KG1 (cell line): ENCODE measurements around the gene ZSCAN4.
A peak's percentile ranks its signal among the peaks of the same experiment; 100 is the strongest.

Experiments used
- DNase-seq: peaks from one replicate; lab custom pipeline; 2025; lab: John Stamatoyannopoulos, UW

ZSCAN4 gene, protein sequence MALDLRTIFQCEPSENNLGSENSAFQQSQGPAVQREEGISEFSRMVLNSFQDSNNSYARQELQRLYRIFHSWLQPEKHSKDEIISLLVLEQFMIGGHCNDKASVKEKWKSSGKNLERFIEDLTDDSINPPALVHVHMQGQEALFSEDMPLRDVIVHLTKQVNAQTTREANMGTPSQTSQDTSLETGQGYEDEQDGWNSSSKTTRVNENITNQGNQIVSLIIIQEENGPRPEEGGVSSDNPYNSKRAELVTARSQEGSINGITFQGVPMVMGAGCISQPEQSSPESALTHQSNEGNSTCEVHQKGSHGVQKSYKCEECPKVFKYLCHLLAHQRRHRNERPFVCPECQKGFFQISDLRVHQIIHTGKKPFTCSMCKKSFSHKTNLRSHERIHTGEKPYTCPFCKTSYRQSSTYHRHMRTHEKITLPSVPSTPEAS

DNA sequence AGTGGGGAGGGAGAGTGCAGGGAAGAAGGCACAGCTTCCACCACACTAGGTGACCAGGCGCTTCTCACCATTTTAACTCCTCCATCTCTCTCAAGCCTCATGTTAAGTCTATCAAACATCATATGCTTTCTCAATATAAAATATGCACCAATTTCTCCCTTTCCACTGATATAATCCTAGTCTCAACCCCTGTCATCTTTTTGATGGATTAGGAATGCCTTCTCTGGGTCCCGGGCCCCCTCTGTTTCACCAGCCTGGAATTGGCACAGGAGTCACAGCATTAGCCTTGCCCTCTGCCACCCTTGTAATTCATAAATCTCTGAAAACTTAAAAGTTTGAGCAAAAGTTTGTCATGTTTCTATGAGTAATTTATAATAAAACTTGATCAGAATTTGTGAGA lies at the start of gene ZSCAN4:
TSS of gene ZSCAN4 (plus strand) at position 301 of the 400 bp plus-strand sequence. CDS start 7,211 bp downstream, outside the sequence.
- no peak for DNase-seq

DNA sequence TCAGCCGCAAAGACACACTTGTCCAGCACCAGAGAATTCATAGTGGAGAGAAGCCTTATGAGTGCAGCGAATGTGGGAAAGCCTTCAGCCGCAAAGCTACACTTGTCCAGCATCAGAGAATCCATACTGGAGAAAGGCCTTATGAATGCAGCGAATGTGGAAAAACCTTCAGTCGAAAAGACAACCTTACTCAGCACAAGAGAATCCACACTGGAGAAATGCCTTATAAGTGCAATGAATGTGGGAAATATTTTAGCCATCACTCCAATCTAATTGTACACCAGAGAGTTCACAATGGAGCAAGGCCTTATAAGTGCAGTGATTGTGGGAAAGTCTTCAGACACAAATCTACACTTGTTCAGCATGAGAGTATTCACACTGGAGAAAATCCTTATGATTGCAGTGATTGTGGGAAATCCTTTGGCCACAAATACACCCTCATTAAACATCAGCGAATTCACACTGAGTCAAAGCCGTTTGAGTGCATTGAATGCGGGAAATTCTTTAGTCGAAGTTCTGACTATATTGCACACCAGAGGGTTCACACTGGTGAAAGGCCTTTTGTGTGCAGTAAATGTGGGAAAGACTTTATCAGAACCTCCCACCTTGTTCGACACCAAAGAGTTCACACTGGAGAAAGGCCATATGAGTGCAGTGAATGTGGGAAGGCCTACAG lies 47.9 kb upstream of the ZSCAN4 start:
- DNase-seq: no peak

DNA sequence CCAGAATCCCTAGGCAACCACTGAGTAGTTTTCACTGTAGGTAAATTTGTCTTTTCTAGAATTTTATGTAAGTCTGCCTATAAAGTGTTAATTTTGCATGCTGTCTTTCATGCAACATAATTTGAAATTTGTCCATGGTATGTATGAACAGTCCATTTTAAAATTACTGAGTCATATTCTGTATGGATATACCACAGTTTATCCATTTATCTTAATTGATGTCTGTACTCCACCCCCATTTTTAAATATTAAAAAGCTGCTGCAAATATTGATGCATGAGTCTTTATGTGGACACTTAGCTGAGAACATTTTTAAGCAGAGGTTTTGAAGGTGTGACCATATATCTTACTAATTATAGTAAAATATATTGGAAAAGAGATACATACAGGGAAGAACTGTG lies 45.6 kb upstream of the ZSCAN4 start:
- no peak for DNase-seq

DNA sequence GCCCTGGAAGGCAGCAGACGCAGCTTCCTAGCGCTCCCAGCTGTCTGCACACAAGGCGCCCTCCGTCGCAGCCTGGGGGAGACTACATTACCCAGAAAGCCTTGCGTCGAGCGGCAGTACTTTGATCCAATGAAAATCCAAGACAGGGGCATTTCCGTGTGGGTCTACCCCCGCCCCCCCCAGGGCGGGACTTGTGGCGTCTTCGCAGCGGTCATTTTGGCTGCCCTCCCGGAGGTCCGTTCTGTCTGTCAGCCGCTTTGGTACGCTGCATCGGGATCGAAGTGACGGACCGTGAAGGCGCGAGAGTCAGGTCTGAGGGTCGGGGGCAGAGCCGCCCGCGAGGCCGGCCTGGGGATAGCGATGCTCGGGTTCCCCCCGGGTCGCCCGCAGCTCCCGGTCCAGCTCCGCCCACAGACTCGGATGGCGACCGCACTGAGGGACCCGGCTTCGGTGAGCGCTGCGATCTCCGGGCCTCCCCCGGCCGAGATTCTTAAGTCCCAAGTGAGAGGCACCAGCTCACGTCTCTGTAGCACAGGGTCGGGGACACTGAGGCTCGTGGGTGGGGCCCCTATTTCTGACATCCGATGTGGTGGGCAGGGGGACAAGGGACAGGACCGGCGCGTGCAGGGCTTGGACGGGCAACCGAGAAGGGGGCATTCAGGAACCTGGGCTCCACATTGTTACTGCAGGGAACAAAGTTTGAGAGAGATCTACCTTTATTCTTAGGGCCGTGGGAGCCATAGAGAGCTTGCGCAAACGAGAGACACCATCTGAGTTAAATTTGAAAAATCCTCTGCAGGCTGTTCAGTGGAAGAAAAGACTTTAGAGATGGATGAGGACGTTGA lies 35.5 kb upstream of the ZSCAN4 start, which contains the start of gene ZNF211:
TSS of gene ZNF211 (plus strand) at position 182 of the 845 bp plus-strand sequence. CDS start at position 361, 179 bp downstream.
- peak; percentile 86 for DNase-seq

DNA sequence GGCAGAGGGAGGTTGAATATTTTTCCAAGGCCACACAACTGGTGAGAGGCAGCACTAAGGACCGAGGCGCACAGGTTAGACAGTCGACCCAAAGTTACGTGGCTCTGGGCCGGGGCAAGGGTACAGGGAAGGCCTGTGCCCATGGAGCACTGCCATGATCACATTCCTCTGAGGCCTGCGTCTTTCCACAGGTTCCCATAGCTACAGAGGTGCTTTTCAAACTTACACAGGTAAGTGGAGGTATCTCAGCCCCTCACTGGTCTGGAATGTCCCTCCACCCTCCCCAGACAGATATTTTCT lies 35.0 kb upstream of the ZSCAN4 start:
- no peak for DNase-seq

DNA sequence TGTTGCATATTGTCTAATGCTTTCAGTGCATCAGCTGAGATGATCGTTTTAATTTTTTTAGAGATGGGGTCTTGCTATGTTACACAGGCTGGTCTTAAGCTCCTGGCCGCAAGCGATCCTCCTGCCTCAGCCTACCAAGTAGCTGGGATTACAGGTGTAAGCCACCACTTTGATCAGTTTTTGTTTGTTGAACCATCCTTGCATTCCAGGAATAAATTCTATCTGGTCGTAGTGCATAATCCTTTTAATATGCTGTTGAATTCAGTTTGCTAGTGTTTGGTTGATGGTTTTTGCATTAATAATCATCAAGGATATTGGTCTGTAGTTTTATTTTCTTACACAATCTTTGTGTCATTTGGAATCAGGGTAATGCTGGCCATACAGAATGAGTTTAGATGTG lies 31.4 kb upstream of the ZSCAN4 start:
- no peak for DNase-seq

DNA sequence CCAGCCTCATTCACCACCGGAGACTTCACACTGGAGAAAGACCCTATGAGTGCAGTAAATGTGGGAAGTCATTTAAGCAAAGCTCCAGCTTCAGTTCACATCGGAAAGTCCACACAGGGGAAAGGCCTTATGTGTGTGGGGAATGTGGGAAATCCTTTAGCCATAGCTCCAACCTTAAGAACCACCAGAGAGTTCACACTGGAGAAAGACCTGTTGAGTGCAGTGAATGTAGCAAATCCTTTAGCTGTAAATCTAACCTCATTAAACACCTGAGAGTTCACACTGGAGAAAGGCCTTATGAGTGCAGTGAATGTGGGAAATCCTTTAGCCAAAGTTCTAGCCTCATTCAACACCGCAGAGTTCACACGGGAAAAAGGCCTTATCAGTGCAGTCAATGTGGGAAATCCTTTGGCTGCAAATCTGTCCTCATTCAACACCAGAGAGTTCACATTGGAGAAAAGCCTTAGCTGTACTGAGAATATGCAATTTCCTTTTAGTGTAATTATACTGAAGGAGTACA lies 27.0 kb upstream of the ZSCAN4 start:
- no peak for DNase-seq

DNA sequence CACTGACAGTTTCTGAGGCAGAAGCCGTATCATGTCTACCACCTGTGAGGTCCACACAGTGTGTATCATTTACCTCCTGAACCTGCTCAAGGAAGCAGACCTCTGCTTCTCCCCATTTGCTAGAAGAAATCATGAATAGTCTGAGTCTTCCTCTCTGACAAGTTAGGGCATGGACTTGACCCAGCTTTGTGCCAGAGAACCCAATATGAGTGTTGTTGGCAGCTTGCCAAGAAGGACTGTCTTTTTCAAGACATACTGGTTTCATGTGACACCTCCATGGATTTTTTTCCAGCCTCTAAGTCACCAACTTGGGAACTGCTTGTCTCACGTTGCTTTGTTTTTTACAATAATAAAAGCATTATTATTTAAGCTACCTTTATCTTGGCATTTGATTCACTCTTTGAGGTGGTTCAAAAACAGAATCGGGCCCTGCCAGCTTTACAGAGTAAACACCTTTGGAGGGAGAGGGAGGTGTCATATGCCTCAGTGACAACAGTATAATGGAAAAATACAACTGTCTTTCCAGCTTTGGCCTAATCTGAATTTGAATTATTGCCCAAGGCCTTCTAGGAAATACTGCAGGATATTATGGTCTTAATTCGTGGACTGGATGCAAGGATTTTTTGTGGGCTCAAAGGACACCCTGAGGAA lies 26.2 kb upstream of the ZSCAN4 start:
- DNase-seq: no peak

DNA sequence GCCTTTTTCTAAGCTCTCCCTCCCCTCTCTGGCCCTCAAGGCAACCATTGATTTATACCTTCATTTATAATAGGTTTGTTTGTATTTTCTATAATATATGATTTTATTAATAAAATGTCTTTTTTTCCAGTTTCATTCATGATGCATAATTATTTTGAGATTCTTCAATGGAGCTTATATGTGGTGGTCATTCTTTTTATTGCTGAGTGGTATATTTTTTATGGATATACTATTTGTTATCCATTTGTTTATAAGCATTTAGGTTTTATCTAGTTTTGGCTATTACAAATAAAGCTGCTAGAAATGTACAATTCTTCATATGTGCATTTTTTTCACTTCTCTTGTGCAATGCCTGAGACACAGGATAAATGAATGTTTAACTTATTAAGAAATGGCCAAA lies 25.0 kb upstream of the ZSCAN4 start:
- DNase-seq: no peak

DNA sequence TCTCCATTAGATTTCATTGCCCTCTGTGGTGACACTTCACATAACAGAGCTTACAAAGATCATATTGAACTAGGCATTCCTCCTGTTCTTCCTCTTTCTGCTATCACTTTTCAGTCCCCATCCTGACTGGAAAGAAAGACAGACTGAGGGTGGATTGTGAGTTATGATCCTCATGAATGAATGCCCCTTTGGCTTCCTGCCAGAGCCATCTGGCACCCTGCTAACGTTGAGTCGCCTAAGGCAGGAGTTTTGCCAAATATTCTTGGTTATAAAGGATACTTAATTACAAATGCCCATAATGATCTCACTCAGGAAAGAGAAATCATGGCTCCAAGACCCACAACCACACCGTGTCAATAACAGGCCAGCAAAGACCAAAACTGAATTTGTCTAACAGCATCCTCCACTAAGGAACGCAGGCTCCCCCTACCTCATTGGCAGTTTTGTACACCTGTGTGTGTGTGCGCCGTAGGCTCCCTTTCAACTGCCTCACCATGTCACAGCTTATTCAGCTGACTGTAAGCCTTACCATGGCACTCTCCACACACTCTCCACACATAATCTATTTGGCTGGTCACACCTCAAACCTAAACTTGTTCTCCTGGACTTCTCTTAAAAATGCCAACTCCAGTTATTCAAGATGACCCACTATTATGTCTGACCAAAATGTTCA lies 20.3 kb upstream of the ZSCAN4 start:
- DNase-seq: no peak

DNA sequence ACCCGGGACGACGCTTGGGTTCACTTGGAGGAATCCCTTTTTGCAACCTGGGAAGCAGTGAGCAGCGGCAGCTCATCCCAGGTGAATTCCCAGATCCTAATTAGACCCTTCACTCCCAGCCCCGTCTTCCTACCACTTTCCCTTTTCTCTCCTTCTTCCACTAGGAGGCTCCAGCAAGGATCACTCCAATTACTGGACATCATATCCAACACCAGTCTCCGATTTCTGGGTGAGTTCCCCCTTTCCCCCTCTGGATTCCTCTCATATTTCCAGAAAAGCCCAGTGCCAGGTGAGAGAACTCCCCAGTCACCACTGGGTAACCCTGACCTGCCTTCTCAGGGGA lies 17.1 kb upstream of the ZSCAN4 start:
- no peak for DNase-seq

DNA sequence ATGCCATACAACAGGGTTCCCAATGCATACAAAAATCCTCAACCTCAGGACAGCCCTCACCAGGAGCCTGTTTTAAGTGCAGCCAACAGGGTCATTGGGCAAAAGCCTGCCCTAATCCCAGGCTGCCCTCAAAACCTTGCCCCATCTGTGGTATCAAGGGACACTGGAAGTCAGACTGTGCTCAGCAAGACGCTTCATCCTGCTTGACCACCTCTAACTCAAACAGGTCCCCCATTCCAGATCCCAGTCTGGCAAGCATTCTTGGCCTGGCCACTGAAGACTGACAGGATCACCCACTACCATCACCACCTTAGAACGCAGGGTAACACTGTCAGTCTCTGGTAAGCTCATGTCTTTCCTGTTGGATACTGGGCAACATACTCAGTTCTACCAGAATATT lies 15.0 kb upstream of the ZSCAN4 start:
- no peak for DNase-seq

DNA sequence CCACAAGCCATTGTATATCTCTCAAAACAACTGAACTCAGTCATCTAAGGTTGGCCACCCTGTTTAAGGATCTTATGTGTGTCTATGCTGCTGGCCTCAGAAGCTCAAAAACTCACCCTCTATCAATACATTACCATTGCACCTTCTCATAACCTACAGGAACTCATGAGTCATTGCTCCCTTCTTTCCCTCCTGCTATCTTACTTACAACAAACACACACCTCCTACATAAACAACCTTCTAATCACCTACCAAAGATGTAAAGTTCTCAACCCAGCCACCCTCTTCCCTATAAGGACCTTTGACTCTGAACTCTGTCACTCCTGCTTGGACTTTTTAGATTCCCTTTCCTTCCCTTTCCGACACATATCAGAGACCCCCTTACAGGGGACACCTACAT lies 13.3 kb upstream of the ZSCAN4 start:
- DNase-seq: no peak

DNA sequence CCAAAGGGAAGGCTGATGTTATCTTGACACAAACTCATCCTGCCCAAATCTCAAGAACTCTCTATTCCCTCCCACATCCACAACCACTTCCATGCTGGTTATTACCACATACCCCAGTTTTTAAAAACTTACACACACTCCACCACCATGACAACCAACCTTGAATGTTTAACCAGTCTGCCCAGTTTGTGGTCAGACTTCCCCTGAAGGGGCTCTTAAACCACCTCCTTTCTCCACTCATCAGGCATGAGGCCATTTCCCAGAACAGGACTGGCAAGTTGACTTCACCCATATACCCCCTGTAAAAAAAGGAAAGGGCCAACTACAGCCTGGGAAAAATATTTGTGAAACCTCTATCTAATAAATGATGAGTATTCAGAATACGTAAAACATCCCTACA lies 12.4 kb upstream of the ZSCAN4 start:
- DNase-seq: no peak

DNA sequence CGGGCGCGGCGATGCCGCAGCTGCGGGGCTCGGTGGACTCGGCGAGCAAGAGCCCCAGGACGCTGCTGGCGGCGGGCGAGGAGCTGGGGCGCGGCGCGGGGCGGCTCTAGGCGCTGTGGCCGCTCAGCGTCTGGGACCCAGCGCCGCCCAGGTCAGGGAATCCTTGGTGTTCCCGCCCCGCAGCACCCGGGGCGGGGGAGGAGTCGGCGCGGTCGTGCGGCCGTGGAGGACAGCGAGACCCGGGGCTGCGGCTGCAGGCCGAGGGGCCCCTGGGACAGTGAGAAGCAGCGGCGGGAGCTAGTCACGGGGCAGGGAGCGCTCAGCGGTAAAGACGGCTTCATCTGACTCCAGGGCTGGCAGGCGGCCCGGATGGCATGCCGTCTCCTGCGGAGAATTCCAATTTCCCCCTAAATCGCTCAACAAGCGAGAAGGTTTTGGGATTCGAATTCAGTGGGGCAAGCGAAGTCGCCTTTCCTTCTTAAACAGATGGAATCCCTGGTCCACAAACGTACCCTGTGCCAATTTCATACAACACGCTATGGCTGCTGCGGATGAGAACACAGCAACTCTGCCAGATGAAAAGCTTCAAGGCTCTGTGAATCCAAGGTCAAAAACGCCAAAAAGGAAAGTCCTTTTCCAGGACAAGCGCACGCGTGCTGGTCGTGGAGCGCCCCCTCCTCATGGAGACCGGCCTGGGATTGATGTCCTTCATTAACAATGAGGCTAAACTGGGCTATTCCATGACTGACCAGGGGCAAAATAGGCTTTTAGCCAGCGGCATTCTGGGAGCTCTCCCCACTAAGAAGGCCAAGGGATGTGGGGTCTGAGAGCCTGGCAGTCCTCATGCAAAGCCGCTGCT lies 4.2 kb upstream of the ZSCAN4 start:
- no peak for DNase-seq

DNA sequence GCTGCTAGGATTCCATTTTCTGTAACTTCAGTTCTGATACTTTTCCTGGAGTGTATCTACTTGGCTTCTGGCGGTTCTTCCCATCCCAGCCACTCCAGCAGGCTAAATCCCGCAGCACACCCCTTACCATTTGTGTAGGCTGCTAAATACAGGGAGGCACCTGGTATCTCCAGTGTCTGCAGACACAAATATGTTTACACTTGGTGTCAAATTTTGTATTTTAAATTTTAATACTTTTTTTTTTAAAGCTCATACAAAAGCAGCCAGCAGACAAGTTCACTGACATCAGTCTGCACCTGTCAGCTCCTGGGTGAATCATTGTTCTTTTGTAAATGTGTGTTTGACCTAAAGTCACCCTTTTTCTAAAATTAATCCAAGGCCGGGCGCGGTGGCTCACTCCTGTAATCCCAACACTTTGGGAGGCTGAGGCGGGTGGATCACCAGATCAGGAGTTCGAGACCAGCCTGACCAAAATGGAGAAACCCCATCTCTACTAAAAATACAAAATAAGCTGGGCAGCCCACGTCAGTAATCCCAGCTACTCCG lies 3.4 kb upstream of the ZSCAN4 start:
- no peak for DNase-seq

DNA sequence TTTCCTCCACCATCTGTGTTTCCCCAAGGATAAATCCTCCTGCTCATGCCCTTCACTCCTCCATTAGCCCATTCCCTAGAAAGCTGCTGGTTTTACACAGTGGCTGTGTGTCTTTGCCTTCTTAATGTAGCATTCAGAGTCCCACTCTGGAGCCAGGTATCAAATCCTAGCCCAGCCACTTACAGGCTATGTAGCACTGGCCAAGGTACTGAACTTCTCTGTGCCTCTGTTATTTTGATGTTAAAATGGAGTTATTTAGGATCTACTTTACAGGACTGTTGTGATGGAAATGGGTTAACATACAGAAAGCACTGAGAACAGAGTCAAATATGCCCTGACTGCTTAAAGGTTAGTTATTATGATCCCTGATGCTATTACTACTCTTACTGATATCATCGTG lies 1.5 kb upstream of the ZSCAN4 start:
- no peak for DNase-seq

DNA sequence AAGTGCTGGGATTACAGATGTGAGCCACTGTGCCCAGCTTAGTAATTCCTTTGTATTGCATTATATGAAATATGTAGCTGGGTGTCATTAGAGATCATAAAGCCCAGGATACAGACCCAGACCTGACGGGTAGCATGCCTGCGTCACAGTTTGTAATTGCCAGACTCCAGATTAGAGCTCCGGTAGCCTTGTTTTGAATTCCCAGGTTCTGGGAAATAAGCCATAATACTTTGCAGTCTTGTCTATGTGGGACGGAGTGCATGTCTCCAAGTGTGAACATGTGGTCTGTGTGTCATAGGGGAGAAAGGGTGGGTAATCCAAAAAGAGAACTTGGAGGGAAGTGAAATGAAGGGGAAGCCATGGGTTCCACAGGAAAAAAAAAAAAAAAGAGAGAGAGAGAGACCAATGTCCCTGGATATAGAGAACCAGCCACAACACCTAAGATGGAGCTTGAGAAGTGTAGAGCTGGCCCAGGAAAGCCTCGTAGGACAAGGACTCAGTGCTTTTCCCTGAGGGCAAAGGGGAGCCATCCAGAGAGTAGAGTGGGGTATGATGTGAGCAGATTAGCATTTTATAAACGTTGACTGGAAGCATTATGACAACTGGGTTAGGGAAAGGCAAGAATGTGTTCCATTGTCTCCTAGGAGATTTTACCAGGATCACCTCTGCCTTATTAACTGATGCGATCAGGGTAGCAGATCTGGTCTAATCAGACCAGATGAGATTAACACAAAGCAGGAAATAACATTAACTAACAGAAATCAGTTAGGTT lies 2.6 kb downstream of the ZSCAN4 start:
- no peak for DNase-seq

DNA sequence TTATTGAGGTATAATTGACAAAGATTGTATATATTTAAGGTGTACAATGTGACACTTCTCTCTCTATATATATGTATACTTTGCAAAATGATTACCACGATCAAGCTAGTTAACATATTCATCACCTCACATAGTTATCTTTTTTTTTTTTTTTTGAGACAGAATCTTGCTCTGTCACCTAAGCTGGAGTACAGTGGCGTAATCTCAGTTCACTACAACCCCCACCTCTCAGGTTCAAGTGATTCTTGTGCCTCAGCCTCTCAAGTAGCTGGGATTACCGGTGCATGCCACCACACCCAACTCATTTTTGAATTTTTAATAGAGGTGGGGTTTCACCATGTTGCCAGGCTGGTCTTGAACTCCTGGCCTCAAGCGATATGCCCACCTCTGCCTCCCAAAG lies 3.7 kb downstream of the ZSCAN4 start:
- DNase-seq: no peak
